HG03139 (cell line): ENCODE data around the gene NELL1.
"Not testable (repeated sequence)": the region's sequence is repeated elsewhere in the genome, so short reads cannot be mapped to it uniquely, and the experiment has no call there.

Experiments
- ATAC-seq: cut with Tn5 transposase; IDR thresholded peaks from one replicate; pipeline ENCODE4 v1.9.1; 2021; ENCODE audit not compliant: unreplicated experiment

The NELL1 gene

DNA sequence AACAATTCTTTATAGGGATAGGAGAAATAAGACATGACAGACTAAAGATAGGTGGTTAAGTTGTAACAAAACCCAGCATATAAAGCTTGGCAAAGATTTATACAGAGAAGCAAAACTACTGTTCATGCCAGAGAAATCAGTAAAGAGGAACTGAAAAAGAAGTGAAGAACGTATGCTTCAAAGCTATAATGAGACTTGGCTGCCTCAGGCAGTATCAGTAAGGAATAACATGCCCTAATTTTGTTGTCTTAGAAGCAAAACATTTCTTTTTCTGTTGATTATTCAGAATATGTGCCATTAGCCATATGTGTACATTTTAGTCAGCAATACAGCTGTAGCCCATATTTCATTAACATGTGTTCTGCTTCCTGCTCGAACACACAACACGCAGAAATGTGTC, 403.2 kb downstream of the NELL1 start:
- no peak for ATAC-seq

DNA sequence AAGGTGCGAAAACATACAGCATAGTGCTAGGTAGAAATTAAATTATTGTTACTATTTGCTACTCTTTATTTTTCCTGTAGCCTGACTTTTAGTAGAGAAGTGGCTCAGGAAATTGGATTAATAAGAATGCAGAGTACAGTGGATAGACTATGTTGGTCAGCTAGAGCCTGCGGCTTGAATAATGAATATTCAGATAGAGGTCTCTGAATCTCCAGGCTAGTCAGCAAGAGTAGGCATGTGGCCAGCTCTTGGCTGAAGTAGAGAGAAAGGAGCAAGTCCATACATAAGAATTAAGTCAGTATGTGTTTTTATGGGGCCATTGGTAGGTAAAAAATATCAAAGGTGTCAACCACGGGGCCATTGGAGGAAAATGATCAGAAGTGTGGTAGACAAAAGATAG, 413.5 kb downstream of the NELL1 start:
- no peak for ATAC-seq

DNA sequence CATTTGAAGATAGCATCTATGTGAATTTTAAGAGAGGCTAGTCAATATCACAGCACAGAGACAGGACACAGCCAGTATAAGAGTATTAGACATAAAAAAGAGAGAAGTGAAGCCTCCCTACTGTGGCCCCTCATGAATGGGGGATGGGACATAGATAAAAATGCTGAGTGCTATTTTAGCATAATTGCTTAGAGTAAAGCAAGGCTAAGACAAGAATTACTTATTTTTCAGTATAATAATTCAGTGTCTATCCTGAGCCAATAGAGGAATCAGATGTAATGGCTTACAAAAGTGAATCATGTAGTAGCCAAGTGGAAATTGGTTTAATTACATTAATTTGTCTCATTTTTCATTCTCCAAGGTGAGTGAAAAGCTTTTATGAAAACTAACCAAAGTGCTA, 419.5 kb downstream of the NELL1 start:
- ATAC-seq = no peak

DNA sequence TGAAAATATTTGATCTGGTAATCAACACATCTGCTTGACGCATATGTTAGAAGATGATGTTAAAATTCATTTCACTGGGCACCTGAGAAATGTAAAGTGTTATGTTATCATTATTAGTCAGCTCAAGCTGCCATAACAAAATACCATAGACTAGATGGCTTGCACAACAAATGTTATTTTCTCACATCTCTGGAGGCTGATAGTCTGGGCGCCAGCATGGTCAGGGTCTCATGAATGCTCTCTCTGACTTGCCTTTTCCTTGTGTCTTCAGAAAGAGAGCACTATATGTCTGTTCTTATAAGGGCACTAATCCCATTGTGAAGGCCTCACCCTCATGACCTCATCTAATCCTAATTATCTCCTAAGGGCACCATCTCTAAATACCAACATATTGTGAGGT, 435.3 kb downstream of the NELL1 start:
- ATAC-seq = no peak

DNA sequence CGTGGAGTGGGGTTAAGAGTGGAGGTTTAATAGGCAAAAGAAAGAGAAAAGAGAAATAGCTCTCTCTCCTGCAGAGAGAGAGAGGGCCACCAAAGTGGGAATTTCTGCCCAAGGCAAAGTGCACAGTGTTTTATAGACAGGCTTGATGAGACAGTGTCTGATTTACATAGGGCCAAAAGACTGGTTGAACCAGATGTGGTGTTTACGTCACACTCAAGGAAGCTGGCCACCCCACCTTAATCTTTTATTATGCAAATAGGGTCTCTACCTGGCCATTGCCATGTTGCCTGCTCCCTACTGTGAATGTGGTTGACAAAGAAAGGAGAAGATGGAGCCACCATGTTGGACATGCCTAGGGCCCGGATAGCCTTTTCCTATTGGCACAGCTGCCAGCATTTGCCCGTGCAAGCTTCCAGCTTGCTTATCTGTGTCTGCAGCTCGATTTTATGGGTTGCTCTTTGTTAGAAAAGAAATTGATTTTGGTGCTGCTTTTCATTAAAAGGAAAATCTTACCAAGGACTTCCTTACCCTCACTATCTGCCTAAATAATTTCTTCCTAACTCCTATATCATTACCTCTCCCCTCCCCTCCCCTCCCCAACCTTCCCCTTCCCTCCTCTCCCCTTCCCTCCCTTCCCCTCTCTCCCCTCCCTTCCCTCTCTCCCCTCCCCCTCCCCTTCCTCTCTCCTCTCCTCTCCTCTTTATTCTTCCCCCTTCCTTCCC, 436.0 kb downstream of the NELL1 start:
- ATAC-seq = no peak

DNA sequence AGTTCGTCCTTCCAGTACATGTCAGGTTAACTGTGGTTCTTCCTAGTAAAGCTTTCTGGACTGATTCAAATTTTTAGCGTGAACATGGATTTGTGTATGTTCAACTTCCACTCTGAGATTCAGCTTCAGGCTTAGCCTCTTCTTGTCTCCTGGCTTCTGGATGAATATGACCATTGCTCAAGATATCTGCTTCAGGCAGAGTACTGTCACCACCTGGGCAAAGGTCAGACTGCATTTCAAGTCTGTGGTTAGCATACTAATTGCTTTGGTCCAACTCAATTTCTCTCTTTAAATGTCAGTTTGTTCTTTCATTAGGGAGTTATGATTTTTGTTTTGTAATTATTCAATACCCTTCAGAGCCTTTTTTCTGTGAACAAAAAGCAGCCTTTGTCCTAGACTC, 440.0 kb downstream of the NELL1 start:
- ATAC-seq = no peak

DNA sequence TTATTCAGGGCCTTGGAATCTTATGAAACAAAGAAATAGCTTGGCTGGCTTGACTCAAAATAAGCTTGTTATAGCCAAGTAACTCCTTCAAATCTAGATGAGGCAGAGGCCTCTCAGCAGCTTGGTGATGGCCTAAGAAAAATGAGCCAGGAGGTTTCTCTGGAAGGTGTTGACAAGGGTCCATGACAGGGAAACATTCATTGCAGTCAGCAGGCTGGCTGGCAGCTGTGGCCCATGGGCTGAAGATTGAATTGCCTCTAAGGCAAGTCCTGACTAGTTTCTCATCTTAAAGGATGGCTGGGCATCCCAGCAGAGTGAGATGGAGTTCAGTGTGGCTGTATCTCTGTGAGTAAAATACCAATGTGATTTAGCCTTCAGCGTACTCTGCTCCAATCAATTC, 441.0 kb downstream of the NELL1 start:
- no peak for ATAC-seq

DNA sequence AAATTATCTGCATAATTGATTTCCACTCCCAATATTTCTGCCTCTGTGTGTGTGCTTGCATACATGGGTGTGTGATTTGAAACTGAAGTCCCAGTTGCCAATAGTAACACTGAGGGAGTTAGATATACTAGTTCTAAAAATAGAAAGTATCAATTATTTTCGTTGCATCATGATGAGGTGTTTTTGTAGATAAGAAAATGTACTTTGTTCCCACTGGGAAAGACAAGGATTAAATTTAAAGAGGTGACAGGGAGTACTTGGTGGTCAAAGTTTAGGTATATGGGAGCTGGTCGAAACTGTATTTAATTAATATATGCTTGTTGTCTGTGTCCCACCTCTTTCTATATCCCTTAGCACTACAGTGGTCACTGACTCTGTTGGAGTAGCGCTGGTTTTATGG, 444.5 kb downstream of the NELL1 start:
- ATAC-seq = no peak

DNA sequence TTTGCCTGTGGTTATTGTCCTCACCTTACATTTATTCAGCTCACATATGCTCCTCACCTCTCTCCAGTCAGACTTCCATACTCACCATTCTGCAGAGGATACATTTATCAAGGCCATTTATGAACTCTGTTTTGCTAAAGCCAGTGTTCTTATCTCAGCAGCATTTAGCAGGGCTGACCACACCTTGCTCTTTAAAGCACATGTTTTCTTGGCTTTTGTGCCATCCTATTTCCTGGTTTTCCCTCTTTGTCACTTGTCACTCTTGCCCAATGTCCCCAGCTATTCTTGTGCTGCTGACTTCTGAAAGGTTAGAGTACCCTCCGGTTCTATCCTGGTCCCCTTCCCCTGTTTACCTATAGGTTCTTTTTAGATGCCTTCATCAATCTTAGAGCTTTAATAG, 446.6 kb downstream of the NELL1 start:
- no peak for ATAC-seq

DNA sequence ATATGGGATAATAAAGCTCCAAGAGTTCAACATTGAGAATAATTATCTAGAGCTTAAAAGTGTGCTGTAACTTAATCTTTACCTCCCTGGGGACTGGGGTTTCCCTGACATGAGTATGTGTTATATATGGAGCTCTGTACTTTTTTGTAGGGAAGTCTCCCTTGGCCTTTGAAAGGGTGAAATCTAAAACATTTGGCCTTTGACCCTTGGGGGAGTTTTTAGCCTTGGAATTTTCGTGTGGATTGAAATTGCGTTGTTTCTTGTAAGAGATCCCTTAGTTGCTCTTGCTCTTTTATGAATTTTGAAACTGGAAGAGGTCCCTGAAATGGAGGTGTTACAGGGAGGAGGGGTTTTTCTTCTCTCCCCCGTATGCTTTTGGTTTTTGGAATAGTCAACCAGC, 450.0 kb downstream of the NELL1 start:
- no peak for ATAC-seq

DNA sequence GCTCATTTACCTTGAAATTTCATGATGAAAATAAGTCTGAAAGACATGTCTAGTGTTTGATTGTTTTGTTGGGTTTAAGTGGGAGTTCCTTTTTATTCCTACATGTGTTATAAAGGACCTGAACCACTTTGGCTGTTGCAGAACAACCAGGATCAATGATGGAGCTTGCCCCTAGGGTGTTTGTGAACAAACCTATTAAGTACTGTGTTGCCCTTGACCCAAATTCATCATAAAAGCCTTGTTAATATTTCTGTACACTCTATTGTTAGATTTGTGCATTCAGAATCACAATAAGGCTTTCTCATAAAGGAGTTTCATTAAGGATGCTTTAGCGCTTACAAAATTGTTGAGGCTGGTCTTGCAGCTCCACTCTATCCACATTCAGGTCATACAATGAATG, 452.6 kb downstream of the NELL1 start:
- no peak for ATAC-seq

DNA sequence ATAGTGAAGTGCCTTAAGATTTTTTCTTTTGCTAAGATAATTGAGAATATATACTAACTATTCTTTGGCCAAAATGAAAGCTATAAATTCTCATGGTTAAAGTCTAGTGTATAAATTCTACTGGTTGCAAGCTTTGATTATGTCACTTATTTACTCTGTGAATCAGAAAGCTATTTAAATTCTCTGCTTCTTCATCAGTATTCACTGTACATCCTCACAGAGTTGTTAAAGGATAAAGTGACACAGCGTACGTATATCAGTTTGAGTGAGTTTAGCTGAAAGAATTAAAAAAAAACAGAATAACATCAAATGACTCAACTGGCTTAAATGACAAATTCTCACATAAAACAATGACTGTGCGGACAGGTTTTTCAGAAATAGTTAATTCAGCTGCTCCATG, 453.1 kb downstream of the NELL1 start:
- no peak for ATAC-seq

DNA sequence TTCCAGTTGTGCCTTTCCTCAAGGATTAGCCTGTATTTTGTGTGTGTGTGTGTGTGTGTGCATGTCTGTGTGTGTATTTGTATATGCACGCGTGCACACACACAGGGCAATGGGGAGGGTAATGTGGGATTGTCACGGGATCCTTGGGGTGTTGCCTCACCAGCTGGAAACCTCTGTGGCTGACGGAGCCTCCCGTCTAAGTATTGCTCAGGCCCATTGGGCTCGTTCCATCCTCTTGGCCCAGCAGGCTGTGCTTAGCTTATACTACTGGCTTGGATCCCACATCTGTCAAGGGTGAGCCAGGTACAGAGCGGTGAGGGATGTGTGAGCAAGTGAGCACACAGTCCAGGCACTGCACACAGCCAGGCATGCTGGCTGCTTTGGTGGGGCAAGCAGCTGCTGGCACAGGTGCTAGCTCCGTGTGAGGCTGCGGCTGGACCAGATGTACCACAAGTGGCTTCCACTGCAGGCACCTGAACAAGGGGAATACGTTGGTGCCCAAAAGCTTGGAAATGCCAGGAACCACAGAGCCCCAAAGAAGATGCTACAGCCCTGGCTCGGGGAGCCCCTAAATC, 462.8 kb downstream of the NELL1 start:
- no peak for ATAC-seq

DNA sequence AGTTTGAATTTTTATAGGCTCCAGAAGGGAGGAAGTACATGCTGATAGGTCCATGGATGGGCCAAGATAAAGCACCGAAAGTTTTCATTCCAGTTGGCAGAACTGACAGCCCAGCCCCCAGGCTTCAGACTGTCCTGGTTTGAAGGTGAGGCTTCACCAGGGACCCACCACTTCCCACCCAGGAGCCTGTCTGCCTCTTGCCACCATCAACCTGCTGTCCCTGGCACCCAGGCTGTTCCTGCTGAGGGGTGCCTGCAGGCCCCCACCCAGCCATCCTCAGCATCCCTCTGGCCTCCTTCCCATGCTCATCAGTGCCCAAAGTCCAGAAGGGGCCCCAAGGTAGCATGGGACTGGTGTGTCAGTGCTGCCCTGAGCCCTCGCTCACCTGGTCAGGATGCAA, 463.9 kb downstream of the NELL1 start:
- ATAC-seq = no peak

DNA sequence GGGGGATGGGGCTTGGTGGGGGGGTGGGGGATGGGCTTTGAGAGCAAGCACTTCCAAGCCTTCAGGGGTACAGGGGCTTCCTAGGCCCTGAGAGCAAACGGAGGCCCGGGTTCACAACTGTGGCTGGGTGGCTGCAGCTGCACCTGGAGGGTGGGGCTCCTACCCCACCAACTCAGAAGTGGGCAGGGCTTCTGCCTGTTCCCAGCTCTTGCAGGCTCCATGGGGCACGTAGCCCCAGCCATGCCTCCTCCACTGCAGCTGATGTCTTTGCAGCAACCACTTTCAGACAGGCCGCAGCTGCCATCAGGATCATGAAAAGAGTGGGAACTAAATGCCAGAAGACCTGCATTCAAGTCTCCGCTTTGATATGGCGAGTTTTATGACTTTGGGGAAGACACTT, 464.3 kb downstream of the NELL1 start:
- ATAC-seq = no peak

DNA sequence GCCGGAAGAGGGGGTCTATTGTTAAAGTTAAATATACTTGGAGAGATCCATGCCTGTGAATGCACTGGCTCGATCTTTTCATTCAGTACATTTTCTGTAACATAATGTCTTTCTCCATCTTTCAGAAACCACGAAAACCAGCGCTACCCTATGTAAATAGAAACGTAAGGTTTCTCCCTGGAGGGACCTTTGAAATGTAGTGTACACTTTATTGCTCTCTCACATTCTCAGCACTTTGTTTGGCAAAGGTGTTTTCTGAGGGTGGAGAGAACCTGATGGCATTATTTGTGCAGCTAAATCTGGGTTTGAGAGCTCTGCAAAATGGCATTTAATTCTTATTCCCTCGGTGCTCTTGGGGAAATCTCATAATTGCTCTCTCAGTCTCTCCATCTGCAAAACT, 468.4 kb downstream of the NELL1 start:
- ATAC-seq = no peak

DNA sequence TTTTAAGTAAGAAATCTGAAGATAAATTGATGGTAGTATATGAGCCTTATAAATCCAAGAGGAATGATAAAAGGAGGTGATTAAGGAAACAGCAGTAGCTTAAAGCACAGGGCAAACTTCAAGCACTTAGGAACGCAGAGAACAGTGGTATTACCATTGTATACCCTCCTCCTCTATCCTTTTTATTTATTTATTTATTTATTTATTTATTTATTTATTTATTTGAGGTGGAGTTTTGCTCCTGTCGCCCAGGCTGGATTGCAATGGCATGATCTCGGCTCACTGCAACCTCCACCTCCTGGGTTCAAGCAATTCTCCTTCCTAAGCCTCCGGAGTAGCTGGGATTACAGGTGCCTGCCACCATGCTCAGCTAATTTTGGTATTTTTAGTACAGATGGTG, 472.2 kb downstream of the NELL1 start:
- ATAC-seq = not testable (repeated sequence)

DNA sequence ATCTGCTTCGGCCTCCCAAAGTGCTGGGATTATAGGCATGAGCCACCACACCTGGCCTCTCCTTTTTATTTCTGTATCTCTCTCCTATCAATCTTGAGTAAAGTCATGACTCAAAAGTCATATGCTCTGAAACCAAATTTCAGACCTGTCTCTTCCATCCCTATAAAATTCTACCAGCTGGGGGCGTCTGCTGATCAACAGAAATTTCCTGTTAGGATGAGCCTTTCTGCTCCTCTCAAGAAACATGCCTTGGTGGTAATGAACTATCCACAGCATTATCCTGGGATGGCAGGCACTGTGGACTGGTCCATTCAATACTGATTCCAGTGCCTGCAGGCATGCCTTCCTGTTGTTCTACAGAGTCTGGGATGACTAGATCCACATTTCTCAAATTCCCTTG, 472.6 kb downstream of the NELL1 start:
- ATAC-seq = no peak

DNA sequence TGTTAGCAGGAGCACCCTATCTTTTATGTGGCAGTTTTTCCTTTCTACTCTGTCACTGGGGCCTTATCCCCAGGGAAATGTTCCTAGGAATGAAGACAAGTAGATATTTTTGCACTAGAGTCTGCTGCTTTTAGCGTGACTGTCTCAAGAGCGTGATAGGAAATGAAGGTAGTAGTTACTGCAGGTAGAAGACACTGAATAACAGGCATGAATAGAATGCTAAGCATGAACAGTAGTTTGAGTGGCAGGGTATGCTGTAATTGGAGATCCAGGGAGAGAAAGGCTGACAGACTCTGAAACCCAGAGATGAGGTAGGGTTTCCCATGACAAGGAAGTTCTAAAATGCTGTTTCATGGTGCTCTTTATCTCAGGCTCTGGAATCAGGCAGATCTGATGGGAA, 475.1 kb downstream of the NELL1 start:
- ATAC-seq = no peak

DNA sequence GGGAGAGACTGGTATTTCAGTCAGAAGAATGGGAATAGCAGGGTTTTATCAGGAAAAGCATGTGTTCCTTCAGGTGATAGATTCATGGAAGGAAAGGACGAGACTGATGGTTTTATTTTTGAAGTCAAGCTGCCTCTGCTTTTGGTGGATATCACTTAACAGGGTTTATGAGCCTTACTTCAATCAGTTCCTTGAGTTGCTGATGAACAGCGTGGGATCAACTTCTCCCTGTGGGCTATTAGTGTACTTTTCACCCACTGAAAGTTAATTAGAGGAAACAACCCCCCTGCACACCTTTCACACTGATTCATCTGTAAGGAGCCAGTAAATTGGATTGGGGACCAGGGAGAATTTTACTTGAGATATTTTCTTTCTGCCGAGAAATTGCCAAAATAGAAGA, 479.0 kb downstream of the NELL1 start:
- no peak for ATAC-seq

DNA sequence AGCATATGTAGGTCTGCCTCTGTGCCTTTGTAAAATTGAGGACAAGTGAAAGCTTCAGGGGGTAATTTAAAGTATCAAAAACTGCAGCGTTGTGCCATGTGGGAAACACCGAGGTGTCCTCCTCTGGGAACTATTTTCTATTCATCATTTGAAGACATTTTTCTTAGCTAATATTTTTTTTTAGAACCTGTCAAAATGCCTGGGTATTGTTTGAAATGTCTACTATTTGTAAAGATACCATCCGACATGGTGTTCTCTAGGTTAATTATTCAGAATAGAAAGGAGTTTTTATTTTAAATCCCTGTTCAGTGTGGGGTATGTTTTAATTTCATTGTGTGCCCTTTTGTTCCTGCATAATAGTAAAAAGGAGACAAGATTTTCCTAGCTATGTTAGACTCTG, 490.8 kb downstream of the NELL1 start:
- no peak for ATAC-seq

DNA sequence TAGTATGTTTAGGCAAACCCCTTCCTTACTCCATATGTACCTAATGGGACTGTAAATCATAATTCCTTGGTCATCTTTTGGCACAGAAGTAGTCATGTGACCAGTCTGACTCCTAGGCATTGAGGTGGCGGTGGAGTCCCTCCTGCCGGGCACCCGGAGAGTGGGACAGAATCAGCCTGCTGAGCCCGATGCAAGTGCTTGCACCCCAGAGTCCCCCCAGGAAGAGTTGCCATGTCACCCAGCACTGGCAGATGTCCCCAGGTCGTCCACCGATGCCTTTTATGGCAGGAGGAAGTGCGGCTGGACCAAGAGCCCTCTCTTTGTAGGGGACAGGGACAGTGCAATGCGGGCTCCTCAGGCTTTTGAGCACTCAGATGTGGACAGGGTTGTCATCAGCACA, 500.3 kb downstream of the NELL1 start:
- ATAC-seq = no peak

DNA sequence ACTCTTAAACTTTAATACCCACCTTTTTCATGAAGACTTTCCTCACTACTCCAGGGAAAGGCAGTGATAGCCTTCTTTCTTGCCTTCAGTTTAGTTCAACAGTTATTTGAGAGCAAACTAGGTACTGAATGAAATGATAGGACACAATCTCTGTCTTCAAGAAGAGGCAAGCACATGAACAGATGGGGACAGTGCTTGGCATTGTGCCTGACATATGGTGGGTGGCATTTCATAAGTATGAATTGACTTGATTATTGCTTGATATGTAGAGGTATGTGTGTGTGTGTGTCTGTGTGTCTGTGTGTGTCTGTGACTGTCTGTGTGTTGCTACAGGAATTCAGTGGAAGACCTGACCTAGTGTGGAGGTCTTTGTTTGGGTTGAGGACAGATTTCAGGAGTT, 504.1 kb downstream of the NELL1 start:
- no peak for ATAC-seq
